ENCODE data around the gene SLX4.

The SLX4 gene

GRCh38 chr16:3548859-3549258, 62.5 kb downstream of the SLX4 start:
- DNase-seq: no peak

- DNase-seq: no peak
Observed at GRCh38 chr16:3548445-3548844, 63.0 kb downstream of the SLX4 start.

GRCh38 chr16:3546986-3547682, 64.3 kb downstream of the SLX4 start:
- no peak for DNase-seq

GRCh38 chr16:3542601-3543373, 68.6 kb downstream of the SLX4 start:
- DNase-seq: peak; percentile 14

GRCh38 chr16:3541527-3542155, 69.8 kb downstream of the SLX4 start:
- no peak for DNase-seq

GRCh38 chr16:3538222-3538621, 73.2 kb downstream of the SLX4 start:
- DNase-seq: no peak

- DNase-seq: no peak
Observed at GRCh38 chr16:3536851-3537250, 74.6 kb downstream of the SLX4 start.

GRCh38 chr16:3536271-3536731, 75.1 kb downstream of the SLX4 start:
- DNase-seq: no peak

GRCh38 chr16:3534126-3534525, 77.3 kb downstream of the SLX4 start:
- DNase-seq: no peak

- no peak for DNase-seq
Observed at GRCh38 chr16:3532741-3533140, 78.7 kb downstream of the SLX4 start.

Measured in NCI-H82 (cell line).